ENCODE results near the gene COL15A1.

- TF ChIP-seq CTCF (IDR thresholded peaks at IDR 0.05): no peak
- TF ChIP-seq ZFX (IDR thresholded peaks at IDR 0.05; ENCODE audit: borderline replicate concordance): no peak
These were observed 59.6 kb downstream of the COL15A1 start for GRCh38 chr9:99003308-99003707.
